AG10803 (cell line): ENCODE measurements around the gene TBX10.

Experiments used
- DNase-seq: peaks from one replicate; pipeline ENCODE4 v3.0.0; 2010; ENCODE audit warnings: low read depth
- H3K4me3 ChIP-seq: 2 replicates; pipeline ENCODE4 v1.5.1; 2011; ENCODE audit warnings: mild to moderate bottlenecking, low read length, control low read depth
- CTCF ChIP-seq: conservative IDR thresholded peaks from 2 replicates; pipeline ENCODE4 v1.5.1; 2011; ENCODE audit warnings: mild to moderate bottlenecking, low read length, control low read depth, inconsistent platforms

The TBX10 gene

GRCh38 chr11:67634366-67635230 lies 5.0 kb downstream of the TBX10 start:
- TF ChIP-seq CTCF: no peak
- H3K4me3 ChIP-seq: no peak overlapping the region
- no peak for DNase-seq

GRCh38 chr11:67633758-67634365 lies 5.7 kb downstream of the TBX10 start:
- no peak overlapping the region for H3K4me3 ChIP-seq
- no peak for DNase-seq
- no peak for TF ChIP-seq CTCF

DNA sequence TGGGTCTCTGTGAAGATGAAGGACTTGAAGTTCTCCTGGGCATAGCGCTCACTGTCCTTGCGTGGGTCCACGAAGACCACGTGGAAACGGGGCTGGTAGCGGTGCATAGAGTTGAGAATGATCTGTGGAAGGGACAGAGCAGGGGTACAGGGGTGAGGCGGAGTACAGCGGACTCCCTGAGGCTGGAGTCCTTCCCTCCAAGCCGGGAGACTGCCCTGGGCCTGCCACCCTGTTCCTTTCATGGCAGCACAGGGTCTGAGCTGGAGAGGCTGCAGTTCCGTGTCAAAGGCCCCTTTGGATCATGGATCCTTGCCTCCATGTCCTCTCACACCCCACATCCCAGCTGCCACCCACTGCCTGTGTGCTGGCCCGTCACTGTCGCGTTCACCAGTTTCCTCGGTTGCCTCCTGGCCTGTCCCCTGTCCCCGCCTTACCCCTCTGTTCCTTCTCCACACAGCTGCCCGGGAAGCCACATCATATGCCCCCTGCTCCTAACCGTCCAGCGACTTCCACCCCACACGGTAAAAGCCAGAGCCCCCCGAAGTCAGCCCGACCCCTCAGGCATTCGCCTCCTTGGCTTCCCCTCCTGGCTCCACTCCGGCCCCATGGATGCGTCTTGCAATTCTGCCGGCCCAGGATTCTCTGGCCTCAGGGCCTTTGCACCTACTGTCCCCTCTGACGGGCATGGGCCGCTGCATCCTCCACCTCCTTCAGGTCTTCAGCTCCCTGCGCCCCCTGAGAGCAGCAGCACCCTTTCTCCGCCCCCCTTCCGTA lies 6.4 kb downstream of the TBX10 start:
- H3K4me3 ChIP-seq: no peak overlapping the region
- no peak for TF ChIP-seq CTCF
- no peak for DNase-seq

GRCh38 chr11:67632175-67632981 lies 7.2 kb downstream of the TBX10 start:
- DNase-seq: no peak
- H3K4me3 ChIP-seq: no peak overlapping the region
- no peak for TF ChIP-seq CTCF

DNA sequence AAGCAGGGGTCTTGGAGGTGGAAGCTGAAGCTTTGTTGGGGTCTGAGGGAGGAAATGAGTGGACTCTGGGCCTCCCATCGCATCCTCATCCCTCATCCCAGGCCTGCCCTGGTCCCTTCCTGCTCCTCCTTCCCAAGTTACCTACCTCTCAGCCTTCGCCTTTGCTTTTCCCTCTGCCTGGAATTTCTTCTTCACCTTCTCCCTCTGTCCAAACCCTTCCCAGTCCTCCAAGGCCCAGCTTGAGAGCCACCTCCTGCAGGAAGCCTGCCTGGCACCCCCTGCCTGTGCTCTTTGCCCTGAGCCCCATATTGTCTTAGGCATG lies 7.7 kb downstream of the TBX10 start:
- no peak for TF ChIP-seq CTCF
- H3K4me3 ChIP-seq: no peak overlapping the region
- DNase-seq: no peak

DNA sequence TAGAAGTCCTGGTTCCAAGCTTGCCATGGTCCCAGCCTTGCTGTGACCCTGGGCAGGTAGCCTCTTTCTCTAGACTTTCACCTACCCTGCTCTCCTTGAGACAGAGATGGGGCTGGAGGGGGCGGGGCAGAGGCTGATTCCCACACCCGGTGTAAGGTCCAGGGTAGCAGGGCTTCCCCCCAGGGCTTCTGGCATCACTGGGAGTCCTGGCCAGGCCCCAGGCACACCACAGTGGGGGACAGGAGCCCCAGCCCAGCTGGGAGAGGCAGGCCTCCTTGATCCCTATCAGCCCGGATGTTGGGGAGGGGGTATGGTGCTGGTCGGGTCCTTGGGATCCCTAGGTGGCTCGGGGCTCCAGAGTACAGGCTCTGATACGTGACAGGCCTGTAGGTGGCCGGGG lies 8.2 kb downstream of the TBX10 start:
- no peak for TF ChIP-seq CTCF
- DNase-seq: no peak
- H3K4me3 ChIP-seq: no peak overlapping the region
